GM19438 (cell line): ENCODE measurements around the gene STRBP.

ENCODE experiments used
- ATAC-seq: cut with Tn5 transposase; IDR thresholded peaks from one replicate; pipeline ENCODE4 v1.9.1; 2021; ENCODE audit warnings: low read depth; ENCODE audit not compliant: unreplicated experiment

The STRBP gene

GRCh38 chr9:123105490-123105889 lies 162.9 kb downstream of the STRBP start:
- ATAC-seq, result no peak

- ATAC-seq, result no peak
Observed at GRCh38 chr9:123104807-123105206, 163.6 kb downstream of the STRBP start.

- no peak for ATAC-seq
Observed at GRCh38 chr9:123102375-123103113, 165.8 kb downstream of the STRBP start.

- ATAC-seq, result no peak
Observed at GRCh38 chr9:123099548-123099947, 168.8 kb downstream of the STRBP start.

- ATAC-seq, result no peak
Observed at GRCh38 chr9:123099042-123099441, 169.3 kb downstream of the STRBP start.

GRCh38 chr9:123098096-123098459 lies 170.3 kb downstream of the STRBP start:
- ATAC-seq, result no peak

- ATAC-seq, result no peak
Observed at GRCh38 chr9:123097430-123098095, 170.8 kb downstream of the STRBP start.

GRCh38 chr9:123096987-123097386 lies 171.4 kb downstream of the STRBP start:
- no peak for ATAC-seq

- no peak for ATAC-seq
Observed at GRCh38 chr9:123093141-123093540, 175.2 kb downstream of the STRBP start.

GRCh38 chr9:123091459-123091858 lies 176.9 kb downstream of the STRBP start:
- ATAC-seq, result no peak

GRCh38 chr9:123090956-123091355 lies 177.4 kb downstream of the STRBP start:
- ATAC-seq, result no peak

GRCh38 chr9:123090198-123090896 lies 178.0 kb downstream of the STRBP start:
- no peak for ATAC-seq

GRCh38 chr9:123089790-123090189 lies 178.6 kb downstream of the STRBP start:
- no peak for ATAC-seq

GRCh38 chr9:123089040-123089439 lies 179.3 kb downstream of the STRBP start:
- no peak for ATAC-seq

GRCh38 chr9:123087359-123087888 lies 181.0 kb downstream of the STRBP start:
- no peak for ATAC-seq

- ATAC-seq, result no peak
Observed at GRCh38 chr9:123085916-123086315, 182.5 kb downstream of the STRBP start.

- no peak for ATAC-seq
Observed at GRCh38 chr9:123084256-123084655, 184.1 kb downstream of the STRBP start.

GRCh38 chr9:123083680-123084079 lies 184.7 kb downstream of the STRBP start:
- no peak for ATAC-seq

- ATAC-seq, result no peak
Observed at GRCh38 chr9:123081824-123082223, 186.6 kb downstream of the STRBP start.

- ATAC-seq, result no peak
Observed at GRCh38 chr9:123080444-123080843, 187.9 kb downstream of the STRBP start.

GRCh38 chr9:123074628-123075027 lies 193.8 kb downstream of the STRBP start:
- ATAC-seq, result no peak
